GM19438 (cell line): ENCODE data around the gene RAB11A.

Source experiments
- ATAC-seq: cut with Tn5 transposase; IDR thresholded peaks from one replicate; pipeline ENCODE4 v1.9.1; 2021; ENCODE audit warnings: low read depth; ENCODE audit not compliant: unreplicated experiment

Gene RAB11A

DNA sequence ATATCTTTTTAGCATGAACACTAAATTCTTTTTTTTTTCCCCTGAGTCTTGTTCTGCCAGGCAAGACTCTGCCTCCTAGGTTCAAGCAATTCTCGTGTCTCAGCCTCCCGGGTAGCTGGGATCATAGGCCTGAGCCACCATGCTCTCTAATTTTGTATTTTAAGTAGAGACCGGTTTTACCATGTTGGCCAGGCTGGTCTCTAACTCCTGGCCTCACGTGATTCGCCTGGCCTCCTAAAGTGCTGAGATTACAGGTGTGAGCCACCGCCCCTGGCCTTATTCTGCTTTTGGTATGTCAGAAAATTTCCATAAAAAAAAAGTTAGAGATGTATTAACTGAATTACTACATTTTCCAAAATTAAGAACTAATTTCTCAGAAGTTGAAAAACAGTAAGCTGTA, 14.3 kb downstream of the RAB11A start:
- no peak for ATAC-seq

DNA sequence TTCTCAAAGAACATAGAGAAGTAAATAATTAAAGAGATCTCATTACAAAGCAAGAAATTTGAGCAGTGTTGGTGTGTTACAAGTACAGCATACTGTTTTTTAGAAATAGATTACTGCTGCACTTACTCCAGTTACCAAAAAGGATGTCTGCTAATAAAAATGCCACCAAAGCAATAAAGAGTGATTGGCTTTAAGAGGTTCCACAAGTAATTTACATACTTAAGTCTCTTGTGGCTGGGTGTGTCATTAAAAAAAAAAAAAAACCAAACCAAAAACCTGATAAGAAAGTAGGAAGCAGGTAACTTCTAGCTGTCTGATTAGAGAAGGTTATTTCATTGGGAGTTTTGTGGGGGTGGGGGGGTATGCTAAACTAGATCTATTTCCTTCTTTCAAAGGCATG, 15.2 kb downstream of the RAB11A start:
- no peak for ATAC-seq

DNA sequence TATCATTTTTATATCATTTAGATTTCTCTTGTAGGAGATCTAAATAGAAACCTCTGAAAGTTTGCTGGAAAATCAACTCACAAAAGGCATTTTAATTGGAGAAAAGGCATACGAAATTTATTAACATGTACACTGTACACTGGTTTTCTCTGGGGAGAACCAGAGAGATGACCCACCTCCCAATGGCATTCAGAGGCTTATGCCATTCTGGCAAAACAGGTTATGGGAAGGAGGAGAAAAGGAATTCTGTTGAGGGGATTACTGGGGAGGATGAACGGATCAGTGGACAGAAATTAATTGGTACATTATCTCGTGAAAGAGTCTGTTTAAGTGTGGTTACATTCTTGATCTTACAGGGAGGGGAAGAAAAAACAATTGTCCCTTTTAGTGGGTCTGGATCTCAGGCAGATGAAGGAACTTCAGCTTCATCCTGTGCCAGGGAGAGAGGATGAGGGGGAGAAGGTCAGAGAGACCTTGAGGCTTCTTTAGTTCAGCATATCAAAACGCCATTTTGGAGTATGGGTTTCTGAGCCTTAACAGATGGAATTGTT, 16.5 kb downstream of the RAB11A start:
- no peak for ATAC-seq

DNA sequence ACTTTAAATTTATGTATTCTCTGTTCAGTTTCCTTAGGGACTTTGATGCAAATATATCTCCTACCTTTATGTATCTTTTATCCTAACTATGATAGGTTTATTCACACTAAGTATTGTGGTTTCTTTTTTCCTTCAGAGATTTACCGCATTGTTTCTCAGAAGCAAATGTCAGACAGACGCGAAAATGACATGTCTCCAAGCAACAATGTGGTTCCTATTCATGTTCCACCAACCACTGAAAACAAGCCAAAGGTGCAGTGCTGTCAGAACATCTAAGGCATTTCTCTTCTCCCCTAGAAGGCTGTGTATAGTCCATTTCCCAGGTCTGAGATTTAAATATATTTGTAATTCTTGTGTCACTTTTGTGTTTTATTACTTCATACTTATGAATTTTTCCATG, 18.3 kb downstream of the RAB11A start:
- ATAC-seq, result no peak

DNA sequence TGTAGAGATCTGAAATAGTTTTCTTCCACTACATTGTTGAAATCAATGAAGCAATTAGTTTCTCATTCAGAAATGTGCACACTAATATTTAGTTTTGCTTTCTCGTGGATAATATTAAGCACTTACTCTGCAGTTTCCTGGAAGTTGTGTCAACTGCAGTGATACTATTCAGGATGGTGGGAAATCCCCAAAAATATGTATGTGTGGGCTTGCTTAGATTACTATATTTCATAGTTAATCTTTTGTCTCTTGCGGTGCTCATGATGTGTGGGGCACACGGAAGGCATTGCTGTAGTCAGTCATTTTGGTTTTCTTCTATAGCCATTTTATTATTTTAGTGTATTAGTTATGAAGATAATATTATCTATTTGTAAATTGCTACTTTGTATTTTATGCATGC, 19.7 kb downstream of the RAB11A start:
- no peak for ATAC-seq

DNA sequence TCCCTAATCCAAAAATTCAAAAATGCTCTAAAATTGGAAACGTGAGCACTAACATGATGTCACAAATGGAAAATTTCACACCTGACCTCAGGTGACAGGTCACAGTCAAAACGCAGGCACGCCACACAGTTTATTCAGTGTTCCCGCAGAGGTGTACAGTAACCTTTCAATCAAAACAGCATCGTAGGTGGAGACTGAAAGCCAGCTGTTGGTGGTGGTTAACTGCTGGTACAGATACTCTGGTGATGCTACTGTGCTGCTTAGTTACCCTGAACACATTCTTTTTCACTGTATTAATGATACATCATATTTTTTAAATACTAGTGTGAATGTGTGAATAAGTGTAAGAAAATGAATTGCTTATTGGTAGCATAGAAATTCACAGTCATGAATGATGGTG, 23.8 kb downstream of the RAB11A start:
- ATAC-seq, result no peak

DNA sequence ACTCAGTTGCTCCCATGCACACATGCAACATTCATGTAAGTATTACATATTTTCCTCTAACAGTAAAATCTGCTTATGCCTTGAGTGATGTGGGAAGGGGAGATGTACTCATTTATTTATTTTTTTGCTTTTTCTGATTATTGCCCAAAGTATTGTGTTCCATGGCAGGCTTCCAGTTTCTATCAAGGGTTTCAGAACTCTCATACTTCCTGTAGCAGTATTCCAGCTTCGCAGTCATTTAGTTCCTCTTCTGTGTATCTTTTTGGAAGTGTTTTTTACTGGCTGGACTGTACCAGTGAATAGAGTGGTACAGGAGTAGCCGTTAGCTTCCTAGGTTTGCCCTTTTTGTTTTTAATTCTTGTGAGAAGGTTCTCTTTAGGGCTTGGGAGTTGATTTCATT, 26.9 kb downstream of the RAB11A start:
- ATAC-seq, result no peak

DNA sequence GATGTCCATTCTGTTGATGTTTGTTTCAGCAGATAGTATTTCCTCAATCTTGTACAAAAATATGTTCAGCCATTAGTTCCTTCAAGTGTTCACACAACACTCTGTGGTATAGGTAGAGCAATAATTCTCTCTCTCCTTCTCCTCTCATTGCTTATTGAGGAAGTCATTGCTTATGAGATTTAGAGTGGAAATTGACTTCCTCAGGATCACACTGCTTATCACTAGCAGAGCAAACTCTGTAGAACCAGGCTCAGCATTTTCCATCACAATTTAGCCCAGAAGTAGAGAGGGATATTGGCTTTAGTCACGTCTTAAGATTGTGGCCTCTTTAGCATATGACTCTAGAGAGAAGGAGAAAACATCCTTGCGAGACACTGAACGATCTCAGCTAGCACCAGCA, 31.2 kb downstream of the RAB11A start:
- no peak for ATAC-seq

DNA sequence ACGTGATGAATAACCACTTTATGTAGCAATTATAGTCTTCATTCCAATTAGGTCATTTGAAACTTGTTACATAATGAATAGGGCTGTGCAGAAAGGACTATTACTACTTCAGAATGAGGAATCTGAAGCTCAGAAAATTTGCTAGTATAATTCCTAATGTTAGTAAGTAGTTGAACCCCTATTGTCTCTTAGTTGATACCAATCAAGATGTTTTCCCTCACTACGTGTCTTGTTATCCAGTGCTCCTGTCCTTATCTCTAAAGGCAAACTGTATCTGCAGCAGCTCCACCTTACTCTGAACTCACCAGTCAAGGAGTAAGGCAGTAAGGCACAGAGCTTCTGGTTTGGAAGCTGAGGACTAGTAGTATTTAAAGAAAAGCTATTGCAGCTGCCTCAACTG, 32.0 kb downstream of the RAB11A start:
- ATAC-seq, result no peak

DNA sequence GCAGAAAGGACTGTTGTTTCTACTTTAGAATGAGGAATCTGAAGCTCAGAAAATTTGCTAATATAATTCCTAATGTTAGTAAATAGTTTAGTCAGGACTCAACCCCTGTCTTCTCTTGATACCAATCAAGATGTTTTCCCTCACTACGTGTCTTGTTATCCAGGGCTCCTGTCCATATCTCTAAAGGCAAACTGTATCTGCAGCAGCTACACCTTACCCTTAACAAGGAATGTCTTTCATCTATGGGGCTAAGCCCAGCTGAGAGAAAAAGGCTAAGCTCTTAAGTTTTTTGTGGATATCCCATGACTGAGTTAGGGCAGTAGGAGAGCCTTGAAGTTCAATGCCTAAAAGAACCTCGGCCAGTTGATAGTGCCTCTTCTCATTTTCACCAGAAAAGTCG, 32.5 kb downstream of the RAB11A start:
- ATAC-seq, result no peak

DNA sequence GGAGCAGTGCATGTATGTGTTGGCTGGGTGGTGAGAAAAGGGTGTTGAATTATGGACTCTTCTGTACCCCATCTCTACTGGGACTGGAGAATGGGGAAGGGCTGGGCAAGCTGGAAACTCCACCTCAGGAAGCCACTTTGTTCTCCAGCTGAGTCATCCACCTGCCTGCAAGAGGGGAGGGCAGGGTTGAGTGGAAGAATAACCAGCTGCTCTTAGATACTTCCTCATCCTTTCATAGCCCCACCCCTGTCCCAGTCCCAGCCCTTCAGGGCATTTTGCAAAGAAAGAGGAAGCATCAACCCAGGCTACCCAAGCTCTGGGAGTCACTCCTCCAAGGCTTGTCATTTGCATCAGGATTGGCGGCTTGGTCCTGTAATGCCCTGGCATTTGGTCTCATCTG, 33.1 kb downstream of the RAB11A start:
- no peak for ATAC-seq

DNA sequence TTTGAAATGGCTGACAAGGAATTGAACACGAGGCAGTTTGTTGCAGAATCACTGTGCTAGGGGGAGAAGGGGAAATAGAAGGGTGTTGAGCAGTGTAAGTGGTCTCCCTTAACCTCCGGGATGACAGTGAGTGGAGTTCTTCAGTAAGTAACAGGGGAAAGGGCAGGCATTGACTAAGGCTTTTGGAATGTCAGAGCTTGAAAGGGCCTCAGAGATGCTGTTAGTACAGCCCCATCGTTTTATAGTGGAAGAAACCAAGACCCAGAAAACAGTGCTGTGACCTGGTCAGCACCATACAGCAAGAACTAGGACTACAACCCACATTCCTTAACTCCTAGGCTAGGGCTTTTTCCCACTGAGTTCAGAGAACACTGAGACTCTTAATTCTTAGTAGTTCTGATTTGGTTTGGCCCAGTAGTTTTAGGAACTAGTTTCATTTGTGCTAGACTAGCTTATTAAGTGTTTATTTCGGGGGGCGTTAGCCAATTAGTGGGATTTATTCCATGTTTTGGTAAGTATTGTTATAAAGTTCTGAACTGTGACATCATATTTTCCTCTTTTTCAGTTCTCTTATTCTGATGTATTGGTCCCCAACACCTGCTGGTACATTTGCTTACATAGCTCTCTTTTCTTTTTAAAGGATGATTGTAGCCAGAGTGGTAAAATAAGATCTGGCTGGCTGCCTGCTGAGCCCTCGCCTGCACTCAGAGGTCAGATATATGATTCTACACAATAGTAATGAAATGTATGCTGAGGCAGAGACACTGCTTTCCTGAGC, 34.2 kb downstream of the RAB11A start:
- ATAC-seq, result no peak

DNA sequence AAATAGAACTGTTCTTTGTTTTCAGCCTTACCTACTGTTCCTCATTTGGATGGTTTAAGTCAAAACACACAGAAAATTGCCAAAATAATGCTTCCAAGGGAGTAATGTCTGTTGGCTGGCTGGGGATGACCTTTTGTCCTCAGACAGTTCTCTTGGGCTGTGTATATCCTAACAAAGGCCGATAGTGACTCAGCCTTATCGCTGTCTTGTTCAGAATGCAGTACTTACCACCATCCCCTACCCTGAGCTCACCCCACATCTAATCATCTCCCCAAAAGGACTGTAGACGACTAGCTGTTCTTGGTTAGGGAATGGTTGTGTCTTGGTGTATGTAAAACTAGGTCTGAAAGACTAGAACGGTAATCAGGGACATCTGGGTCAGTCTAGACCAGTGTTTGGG, 35.0 kb downstream of the RAB11A start:
- ATAC-seq, result no peak

DNA sequence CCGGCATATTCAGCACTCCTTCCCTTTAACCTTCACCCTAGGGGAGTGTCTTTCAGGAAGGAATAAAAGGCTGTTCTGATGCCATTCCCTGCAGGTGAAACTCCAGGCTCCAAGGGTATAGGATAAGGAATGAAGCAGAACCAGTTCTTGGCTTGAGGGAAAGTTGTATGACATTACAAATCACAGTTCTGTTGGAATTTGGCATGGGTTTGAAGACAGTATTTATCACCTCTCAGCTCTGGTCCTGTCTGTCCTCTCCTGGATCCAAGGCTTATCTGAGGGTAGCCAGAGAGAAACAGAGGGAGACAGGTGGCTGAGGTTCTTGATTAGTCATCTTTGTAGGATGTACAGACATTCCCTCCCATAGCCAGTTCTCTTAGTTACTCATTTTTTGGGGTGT, 37.1 kb downstream of the RAB11A start:
- ATAC-seq, result no peak

DNA sequence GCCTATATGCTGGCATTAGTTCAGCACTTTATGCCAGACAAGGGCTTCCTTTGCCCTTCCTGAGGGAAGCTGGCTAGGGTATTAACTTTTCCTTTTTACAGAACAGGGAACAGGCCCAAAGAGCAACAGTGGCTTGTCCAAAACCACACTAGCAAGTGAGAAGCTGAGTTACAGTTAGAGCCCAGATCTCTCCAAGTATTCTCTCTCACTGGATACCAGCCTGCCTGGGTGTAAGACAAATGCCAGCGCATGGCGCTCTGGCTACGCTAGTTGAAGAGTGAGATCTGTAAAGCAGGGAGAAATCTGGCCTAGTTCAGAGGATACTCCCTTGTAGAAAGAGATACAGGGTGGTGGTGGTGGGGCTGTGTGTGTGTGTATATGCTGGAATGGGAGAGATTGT, 38.4 kb downstream of the RAB11A start:
- ATAC-seq, result no peak

DNA sequence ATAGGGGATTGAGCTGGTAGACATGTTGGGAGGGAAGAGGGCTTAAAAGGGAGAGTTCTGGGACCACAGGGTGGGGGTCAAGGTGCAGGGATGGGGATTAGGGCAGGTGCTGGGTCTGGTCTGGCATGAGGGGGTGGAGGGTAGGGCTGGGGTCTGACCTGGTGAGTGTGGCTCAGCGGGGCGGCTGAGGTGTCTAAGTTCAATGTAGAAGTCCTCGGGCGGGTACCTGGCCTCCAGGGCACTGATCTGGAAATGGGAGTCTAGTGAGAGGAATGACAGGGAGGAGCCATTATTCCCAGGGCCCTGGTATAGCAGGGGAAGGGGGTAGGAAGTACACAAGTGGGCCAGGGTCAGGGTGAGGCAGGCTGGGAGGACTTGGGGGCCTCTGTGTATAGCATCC, 39.6 kb downstream of the RAB11A start:
- no peak for ATAC-seq

DNA sequence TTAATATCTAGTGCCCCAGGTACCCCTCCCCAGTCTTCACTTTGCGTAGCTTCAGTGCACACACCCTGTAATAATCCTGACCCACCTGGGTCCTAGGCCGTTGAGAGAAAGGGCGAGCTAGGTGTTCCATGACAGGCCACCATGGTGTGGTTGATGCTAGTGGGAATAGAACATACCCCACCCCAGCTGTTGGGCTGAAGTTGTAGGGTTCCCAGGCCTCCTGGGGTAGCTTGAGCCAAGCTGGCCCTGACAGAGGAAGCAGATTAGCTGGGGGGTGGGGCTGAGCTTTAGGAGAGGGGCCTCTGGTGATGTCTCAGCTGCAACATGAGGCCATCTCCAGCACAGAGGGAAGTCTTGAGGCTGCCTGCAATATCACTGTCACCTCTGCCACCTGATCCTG, 40.5 kb downstream of the RAB11A start:
- ATAC-seq, result no peak

DNA sequence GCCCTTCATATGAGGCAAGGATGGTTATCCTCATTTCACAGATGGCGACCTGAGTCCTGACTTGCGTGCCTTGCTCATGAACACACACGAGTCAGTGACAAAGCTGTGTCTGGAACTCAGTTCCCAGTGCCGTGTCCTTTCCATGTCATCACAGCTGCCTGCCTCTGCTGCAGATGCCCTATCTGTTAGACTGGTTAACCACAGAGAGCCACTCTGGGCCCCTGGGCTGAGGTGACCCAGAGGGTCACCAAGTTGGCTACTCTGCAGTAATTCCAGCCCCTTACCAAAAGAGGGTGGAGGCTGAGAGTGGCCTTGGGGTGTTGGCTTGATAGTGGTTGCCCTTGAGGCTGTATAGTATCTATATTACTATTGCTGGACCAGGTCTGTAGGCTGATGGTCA, 41.0 kb downstream of the RAB11A start:
- ATAC-seq, result no peak

DNA sequence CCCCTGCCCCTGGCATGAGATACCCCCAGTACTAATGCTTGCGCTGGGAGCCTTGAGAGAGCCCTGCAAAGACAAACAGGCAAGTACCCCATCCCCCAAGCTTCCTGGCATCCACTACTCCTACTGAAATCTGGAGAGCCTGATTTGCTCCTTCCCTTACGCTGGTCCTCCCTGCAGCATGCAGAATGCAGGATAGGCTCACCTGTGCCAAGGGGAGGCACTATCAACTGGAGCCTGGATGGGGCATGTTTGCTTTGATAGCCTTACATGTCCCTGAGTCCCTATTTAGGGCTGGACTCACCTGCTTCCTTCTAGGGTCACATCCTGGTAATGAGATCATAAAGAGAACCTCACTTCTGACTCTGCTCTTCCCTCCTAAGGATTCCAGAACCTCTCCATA, 42.9 kb downstream of the RAB11A start:
- ATAC-seq, result no peak

DNA sequence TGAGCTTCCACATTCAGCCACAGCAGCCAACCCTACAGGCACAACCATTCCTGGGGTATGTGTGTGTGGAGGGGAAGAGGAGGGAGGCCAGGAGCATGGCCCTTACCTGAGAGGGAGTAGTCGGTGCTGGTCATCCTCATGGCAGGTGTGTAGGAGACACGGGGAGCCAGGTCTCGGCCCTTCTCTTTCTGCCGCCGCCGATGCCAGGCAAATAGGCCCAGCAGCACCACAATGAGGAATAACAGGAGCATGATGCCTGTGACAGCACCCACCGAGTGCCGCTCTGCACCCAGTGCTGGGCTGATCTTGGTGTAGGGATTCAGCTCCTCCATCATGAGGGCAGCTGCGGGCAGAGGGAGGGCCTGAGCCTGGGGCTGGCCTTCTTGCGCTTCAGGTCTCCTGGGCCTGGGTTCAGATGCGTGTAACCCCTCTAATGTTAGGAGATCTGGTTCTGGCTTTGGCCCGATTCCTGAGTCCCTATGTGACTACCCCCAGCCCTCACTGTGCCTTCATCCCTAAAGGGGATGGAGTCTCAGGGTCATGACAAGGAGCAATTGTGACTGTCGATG, 44.4 kb downstream of the RAB11A start:
- ATAC-seq, result no peak

DNA sequence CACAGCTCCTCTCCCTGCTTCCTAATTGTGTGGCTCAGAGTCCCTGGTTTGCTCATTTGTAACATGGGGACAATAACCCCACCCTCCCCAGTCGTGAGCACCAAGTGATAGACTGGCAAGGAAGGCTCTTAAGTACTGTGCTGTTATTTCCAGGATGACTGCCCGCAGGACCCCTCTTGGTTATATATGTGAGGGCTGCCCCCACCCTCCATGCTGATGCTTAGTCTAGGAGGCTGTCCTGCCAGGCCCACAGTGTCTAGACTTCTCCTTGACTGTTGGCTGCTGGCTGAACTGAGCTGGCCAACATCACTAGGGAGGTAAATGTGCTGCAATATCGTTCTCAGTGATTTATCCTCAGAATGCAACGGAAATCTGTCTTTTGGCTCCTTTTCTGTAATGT, 45.1 kb downstream of the RAB11A start:
- ATAC-seq, result no peak
